ENCODE results near the gene ITGA8. TPM values are rescaled to one million over a fixed set of nuclear protein-coding genes. Genes with fewer than 3 reads are reported as not detected.

Gene ITGA8
- total RNA-seq, 1 experiment from 2014 or later = 0.02 TPM

DNA sequence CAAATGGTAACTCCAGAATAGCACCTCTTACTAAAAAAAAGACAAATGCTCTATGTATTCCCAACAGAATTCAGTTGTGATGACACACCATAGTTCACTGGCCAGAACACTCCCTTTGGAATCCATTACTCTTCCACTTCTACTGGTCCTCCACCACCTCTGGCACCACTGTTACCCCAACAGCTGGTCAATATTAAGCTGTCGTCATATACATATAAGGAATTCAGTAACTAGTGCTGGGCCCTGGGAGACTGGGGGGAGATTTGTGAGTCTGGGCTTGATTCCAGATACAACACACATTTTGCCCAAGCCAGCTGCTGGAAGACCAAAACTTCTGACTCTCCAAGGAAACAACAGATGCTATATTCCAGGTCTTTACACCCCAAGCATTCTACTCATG is 26.0 kb upstream of the ITGA8 start (continued):
- TF ChIP-seq CBX3 (IDR thresholded peaks at IDR 0.05; ENCODE audit: low read depth) (no peak), EGR1 (IDR thresholded peaks at IDR 0.05; ENCODE audit: low read depth) (no peak), TCF7L2 (IDR thresholded peaks at IDR 0.05; ENCODE audit: borderline replicate concordance, extremely low read depth, insufficient read depth, insufficient read length) (no peak), RAD21 (IDR thresholded peaks at IDR 0.05; ENCODE audit: low read depth) (no peak), FOSL1 (IDR thresholded peaks at IDR 0.05; ENCODE audit: low read depth) (no peak)
- TF ChIP-seq, protein P1, sequence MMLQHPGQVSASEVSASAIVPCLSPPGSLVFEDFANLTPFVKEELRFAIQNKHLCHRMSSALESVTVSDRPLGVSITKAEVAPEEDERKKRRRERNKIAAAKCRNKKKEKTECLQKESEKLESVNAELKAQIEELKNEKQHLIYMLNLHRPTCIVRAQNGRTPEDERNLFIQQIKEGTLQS (IDR thresholded peaks at IDR 0.05) = no peak

DNA sequence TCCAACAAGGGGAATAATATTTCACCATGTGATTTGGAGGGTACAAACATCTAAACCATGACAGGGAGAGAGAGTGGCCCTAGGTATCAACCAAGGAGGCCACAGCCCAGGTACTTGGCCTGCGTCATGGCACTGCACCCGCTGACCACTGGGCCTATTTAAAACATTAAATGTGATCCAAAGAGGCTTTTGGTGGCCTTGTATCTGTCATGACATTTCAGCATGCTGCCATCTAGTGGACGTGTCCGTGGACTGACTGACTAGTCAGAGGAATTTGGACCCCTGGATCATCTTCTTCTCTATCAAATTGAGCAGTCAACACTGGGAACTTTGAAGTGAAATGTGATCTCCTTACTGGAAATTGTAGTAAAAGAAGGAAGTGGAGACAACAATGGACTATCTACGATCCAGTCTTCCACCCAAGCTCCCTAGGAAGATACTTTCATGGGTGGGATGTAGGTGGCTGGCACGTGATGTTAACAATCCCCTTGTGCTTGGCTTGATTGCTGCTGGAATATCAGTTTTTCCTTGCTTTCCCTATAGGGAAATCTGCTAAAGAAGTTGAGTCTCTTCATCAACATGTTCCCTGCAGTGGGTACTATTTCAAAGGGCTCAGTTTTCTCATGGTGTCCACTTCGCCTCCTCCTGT is 24.6 kb upstream of the ITGA8 start:
- Histone ChIP-seq H3K27ac (ENCODE audit: low read depth, low read length) (no peak overlapping the region), H3K27me3 (ENCODE audit: insufficient read depth, low read length) (no peaks in the 10 kb centered on the region; the same call in 1 of the 2 replicates), H3K36me3 (ENCODE audit: control insufficient read depth in 1 of 2, insufficient read depth in 2 of 2, low read length in 2 of 2) (no peaks in the 10 kb centered on the region), H3K4me2 (ENCODE audit: low read length) (no peak overlapping the region), H4K20me1 (ENCODE audit: insufficient read depth) (no peaks in the 10 kb centered on the region), H3K9me3 (ENCODE audit: control insufficient read depth in 1 of 2, insufficient read depth in 1 of 2, low read depth in 1 of 2, low read length in 2 of 2) (no peaks in the 10 kb centered on the region), H3K9ac (ENCODE audit: low read length) (no peak overlapping the region), H3K9me2 (ENCODE audit: insufficient read depth) (no peaks in the 10 kb centered on the region), H2AFZ (ENCODE audit: low read depth, low read length, poor library complexity, severe bottlenecking) (no peak overlapping the region), H3K4me1 (ENCODE audit: control insufficient read depth in 1 of 2, insufficient read depth in 2 of 2, low read length in 2 of 2) (peaks cover 0 to 4% of the 10 kb centered on the region in 2 experiments; a peak in 1 of 4 replicates), H3K79me2 (ENCODE audit: insufficient read depth, low read length) (no peaks in the 10 kb centered on the region), H3K4me3 (replicated peaks in 1 of 2; ENCODE audit: low read depth in 1 of 2, low read length in 2 of 2) (no peak overlapping the region)
- BruUV-seq (replicated peaks) = no TSS peak
- CTCF ChIA-PET = no interaction called here
- TF ChIP-seq, protein P2, sequence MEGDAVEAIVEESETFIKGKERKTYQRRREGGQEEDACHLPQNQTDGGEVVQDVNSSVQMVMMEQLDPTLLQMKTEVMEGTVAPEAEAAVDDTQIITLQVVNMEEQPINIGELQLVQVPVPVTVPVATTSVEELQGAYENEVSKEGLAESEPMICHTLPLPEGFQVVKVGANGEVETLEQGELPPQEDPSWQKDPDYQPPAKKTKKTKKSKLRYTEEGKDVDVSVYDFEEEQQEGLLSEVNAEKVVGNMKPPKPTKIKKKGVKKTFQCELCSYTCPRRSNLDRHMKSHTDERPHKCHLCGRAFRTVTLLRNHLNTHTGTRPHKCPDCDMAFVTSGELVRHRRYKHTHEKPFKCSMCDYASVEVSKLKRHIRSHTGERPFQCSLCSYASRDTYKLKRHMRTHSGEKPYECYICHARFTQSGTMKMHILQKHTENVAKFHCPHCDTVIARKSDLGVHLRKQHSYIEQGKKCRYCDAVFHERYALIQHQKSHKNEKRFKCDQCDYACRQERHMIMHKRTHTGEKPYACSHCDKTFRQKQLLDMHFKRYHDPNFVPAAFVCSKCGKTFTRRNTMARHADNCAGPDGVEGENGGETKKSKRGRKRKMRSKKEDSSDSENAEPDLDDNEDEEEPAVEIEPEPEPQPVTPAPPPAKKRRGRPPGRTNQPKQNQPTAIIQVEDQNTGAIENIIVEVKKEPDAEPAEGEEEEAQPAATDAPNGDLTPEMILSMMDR (IDR thresholded peaks at IDR 0.05 in 2 of 3, conservative IDR thresholded peaks at IDR 0.05 in 1 of 3; ENCODE audit: borderline replicate concordance in 1 of 3, insufficient read depth in 1 of 3, low read depth in 2 of 3, low read length in 2 of 3) = peak; percentile 40 to 86 (median 72); a peak in 5 of 6 replicates
- TF ChIP-seq RAD21 (IDR thresholded peaks at IDR 0.05; ENCODE audit: low read depth) (peak; percentile 54), ZNF274 (IDR thresholded peaks at IDR 0.05; ENCODE audit: low read depth, low read length) (no peak), CBX3 (IDR thresholded peaks at IDR 0.05; ENCODE audit: low read depth) (no peak)
- TF ChIP-seq, protein P1 (IDR thresholded peaks at IDR 0.05) = no peak
- POLR2A ChIA-PET = no interaction called here
- ATAC-seq (peak; percentile 91), DNase-seq (ENCODE audit: low read depth, low spot score) (peak; percentile 66)
- intact Hi-C loops (cut with micrococcal nuclease) = loop anchor here (2.0 kb wide), 1 partner anchor 310 kb away; no protein-coding TSS in a partner anchor
- RAD21 ChIA-PET (ENCODE audit: low non-redundant PET in 1 of 2, low total read pairs in 2 of 2, uncharacterized antibody in 2 of 2, unreplicated experiment in 2 of 2) = no interaction called here
